Fibroblast of mammary gland (primary cell): ENCODE results near the gene NOX5.

Experiments used
- DNase-seq: peaks from one replicate; pipeline ENCODE4 v3.0.0-alpha.2; 2010; ENCODE audit warnings: low read depth
- H3K4me3 ChIP-seq: 2 replicates; pipeline ENCODE4 v1.5.1; 2011; ENCODE audit warnings: low read depth, mild to moderate bottlenecking, low read length, moderate library complexity; ENCODE audit not compliant: control insufficient read depth
- TF ChIP-seq, protein P1 (sequence below): conservative IDR thresholded peaks from 2 replicates; pipeline ENCODE4 v1.5.1; 2011; ENCODE audit warnings: low read depth, low read length, inconsistent platforms; ENCODE audit not compliant: control insufficient read depth, insufficient read depth

Gene NOX5

DNA sequence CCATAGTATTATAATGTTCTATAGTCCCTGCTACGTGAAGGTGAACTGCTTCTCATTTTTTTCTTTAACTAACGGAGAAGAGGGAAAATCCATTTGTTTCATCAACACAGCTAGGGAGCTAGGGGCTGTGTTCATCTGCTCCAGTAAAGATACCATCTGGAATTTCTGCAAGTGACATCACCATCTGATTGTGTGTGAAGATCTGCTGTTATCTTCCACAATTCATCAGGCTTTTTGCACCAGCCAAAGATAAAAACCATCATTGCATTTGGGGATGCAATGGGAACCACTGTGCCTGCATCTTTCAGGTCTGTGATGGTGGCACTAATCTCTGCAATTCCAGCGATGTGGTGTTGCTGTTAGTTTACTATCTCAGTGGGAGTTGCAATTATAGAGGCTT lies 35.5 kb upstream of the NOX5 start:
- TF ChIP-seq, protein P1, sequence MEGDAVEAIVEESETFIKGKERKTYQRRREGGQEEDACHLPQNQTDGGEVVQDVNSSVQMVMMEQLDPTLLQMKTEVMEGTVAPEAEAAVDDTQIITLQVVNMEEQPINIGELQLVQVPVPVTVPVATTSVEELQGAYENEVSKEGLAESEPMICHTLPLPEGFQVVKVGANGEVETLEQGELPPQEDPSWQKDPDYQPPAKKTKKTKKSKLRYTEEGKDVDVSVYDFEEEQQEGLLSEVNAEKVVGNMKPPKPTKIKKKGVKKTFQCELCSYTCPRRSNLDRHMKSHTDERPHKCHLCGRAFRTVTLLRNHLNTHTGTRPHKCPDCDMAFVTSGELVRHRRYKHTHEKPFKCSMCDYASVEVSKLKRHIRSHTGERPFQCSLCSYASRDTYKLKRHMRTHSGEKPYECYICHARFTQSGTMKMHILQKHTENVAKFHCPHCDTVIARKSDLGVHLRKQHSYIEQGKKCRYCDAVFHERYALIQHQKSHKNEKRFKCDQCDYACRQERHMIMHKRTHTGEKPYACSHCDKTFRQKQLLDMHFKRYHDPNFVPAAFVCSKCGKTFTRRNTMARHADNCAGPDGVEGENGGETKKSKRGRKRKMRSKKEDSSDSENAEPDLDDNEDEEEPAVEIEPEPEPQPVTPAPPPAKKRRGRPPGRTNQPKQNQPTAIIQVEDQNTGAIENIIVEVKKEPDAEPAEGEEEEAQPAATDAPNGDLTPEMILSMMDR = no peak
- no peak for DNase-seq
- no peak overlapping the region for H3K4me3 ChIP-seq

DNA sequence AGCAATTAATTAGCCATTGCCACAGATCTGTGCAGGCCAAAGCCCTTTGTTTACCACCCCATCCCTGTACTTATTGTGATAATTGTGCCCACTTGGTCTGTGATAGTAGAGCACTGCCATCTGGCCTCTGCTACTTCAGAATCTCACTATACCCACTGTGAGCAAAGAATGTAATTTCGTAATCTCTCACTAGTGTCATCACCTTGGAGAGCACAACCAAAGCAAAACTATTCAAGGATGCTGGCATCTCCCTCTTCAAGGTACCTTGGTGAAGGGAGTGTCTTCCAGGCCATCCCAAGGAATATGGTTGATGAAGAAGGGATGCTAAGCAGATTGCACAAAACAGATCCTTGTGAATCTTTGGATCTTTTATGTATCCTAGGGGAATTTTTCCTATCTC lies 34.7 kb upstream of the NOX5 start:
- DNase-seq = no peak
- TF ChIP-seq, protein P1 = no peak
- no peak overlapping the region for H3K4me3 ChIP-seq

DNA sequence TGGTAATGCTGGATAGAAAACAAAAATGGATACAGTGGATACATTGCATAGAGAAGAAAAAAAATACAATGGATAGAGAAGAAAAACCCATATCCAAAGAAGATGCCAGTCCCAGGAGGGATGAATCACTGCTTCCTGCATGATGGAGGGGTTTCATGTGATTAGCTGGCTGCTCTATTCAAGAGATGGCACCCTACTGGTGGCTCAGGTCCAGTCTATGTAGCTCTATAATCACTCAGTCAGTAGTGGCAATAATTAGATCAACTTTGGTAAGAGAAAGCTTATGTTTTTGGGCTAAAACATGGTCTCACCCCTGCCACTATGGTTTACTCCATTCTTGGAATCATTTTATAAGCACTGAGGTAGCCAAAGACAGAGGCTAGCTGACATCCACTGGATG lies 33.7 kb upstream of the NOX5 start:
- TF ChIP-seq, protein P1 = no peak
- peak; percentile 24 for DNase-seq
- no peak overlapping the region for H3K4me3 ChIP-seq

DNA sequence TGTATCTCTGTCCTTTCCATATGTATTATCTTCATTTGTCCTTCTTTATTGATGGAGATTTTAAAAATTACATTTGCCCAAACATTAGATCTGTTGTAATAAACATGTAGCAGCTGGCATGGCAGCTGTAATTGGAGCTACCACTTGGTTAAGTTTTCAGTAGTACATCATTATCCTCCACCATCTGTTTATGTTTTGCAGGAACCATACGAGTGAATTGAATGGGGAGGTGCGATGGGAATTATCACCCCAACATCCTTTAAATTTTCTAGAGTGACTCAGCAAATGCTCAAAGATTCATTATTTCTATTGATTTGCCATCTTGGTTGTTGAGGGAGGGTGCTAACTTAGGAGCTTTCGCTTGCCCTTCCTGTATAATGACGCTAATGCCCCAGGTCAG lies 32.6 kb upstream of the NOX5 start:
- no peak overlapping the region for H3K4me3 ChIP-seq
- DNase-seq = no peak
- TF ChIP-seq, protein P1 = no peak

DNA sequence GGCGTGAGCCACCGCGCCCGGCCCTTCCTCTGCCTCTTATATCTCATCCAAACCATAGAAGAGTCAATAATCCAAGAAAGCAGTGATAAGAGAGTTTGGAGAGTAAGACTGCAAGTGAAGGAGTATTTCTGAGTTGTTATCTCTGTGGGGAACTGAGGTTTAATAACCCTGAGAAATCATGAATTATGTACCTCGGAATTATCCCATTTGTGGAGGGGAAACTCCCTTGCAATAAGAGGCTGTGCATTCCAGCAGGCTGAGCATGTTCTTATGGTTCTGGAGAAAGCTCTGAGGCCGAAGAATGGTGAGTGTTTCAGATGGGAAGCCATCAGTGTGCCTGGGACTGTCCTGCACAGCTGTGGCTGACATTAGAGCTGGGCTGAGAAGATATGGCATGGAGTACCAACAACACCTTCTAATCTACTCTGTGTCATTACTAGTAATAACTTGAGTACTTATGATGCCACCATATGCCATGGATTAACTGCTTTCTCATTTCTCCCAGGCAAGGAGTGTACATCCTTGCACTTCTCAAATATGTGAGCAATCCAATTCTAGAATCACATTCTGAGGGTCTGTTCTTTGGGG lies 31.4 kb upstream of the NOX5 start:
- TF ChIP-seq, protein P1 = no peak
- H3K4me3 ChIP-seq = no peak overlapping the region
- DNase-seq = no peak

DNA sequence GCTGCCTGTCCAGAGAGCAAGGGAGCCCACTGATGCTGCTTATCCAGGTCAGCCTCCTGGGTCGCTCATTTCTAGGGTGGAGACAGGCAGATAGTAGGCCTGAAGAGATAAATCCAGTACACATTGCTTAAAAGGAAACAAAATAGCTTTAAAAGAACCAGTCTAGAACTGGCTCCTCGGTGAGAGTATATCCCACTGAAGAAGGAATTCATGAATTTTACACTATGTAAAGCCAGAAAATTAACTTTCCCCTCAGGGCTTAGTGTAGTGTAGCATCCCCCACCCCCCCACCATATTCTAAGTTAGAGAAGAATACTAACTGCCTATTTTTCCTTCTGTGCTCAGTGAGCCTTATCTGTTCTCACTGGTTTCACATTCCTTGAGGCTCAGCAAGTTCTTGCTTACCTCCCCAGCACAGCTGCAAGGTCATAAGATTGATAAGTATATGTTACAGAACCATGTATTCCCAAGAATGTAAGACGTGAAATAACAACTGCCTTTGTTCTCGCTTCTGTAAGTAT lies 30.5 kb upstream of the NOX5 start:
- DNase-seq = no peak
- no peak overlapping the region for H3K4me3 ChIP-seq
- TF ChIP-seq, protein P1 = no peak

DNA sequence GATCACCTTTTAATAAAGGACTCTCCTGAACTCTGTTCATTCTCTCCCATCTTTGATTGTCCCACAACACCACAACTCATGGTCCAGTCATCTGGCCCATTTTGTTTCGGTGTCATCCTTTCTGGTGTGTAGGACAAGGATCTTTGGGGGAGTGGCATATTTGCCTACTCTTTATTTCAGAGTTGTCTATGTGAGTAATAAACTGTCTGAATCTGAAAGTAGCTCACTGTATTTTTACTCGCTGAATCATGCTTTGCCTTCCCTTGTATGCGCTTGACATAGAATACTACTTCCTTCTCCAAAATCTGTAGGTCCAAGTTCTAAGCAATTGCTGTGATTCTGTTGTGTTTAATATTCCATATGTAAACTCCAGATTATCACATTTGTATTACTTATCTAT lies 29.9 kb upstream of the NOX5 start:
- no peak for DNase-seq
- TF ChIP-seq, protein P1 = no peak
- H3K4me3 ChIP-seq = no peak overlapping the region
